A549 (cell line): Measurements from ENCODE around the gene TMTC2.

Source experiments
- NR3C1 ChIP-seq: fragments of >200 bp; sonication (Bioruptor Twin); formaldehyde crosslinking; IDR thresholded peaks from 3 replicates; pipeline ENCODE4 v1.6.1; 2017
- RFX5 ChIP-seq: fragments of 450-650 bp; IDR thresholded peaks from 2 replicates; pipeline ENCODE4 v1.7.1; 2014; ENCODE audit warnings: antibody characterized with exemption, mild to moderate bottlenecking, moderate library complexity
- TF ChIP-seq, protein P1 (sequence below): fragments of >200 bp; sonication (Bioruptor Twin); formaldehyde crosslinking; IDR thresholded peaks from 3 replicates; pipeline ENCODE4 v1.5.1; 2016
- TF ChIP-seq, protein P2 (sequence below): IDR thresholded peaks from 2 replicates; pipeline ENCODE4 v1.6.1; 2012

DNA sequence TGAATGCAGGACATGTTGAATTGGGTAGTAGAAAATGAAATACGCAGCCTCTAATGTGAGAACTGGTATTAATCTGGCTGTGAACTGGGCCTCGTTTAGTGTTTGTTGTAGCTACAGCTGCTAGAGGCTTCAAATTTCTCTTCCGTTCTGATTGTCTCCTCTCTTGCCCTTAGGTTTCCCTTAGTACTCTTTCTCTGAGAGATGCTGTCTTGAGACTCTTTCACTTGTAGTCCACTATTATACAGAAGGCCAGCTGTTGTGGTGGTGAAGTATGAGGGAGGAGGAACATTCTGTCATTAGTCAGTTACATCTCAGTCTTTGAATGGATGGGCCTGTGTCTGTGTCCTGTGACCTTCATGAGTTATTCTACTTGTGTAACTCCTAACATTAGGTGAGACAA lies 322.0 kb downstream of the TMTC2 start:
- TF ChIP-seq NR3C1 (no peak), RFX5 (no peak)
- TF ChIP-seq, protein P1, sequence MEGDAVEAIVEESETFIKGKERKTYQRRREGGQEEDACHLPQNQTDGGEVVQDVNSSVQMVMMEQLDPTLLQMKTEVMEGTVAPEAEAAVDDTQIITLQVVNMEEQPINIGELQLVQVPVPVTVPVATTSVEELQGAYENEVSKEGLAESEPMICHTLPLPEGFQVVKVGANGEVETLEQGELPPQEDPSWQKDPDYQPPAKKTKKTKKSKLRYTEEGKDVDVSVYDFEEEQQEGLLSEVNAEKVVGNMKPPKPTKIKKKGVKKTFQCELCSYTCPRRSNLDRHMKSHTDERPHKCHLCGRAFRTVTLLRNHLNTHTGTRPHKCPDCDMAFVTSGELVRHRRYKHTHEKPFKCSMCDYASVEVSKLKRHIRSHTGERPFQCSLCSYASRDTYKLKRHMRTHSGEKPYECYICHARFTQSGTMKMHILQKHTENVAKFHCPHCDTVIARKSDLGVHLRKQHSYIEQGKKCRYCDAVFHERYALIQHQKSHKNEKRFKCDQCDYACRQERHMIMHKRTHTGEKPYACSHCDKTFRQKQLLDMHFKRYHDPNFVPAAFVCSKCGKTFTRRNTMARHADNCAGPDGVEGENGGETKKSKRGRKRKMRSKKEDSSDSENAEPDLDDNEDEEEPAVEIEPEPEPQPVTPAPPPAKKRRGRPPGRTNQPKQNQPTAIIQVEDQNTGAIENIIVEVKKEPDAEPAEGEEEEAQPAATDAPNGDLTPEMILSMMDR, result no peak
- TF ChIP-seq, protein P2, sequence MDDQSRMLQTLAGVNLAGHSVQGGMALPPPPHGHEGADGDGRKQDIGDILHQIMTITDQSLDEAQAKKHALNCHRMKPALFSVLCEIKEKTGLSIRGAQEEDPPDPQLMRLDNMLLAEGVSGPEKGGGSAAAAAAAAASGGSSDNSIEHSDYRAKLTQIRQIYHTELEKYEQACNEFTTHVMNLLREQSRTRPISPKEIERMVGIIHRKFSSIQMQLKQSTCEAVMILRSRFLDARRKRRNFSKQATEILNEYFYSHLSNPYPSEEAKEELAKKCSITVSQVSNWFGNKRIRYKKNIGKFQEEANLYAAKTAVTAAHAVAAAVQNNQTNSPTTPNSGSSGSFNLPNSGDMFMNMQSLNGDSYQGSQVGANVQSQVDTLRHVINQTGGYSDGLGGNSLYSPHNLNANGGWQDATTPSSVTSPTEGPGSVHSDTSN, result no peak
